WTC11 (cell line): ENCODE measurements around the gene RBX1. TPM values are rescaled to one million over a fixed set of nuclear protein-coding genes. Genes with fewer than 3 reads are reported as not detected.

ENCODE experiments used
- ATAC-seq: fragments of 200-7000 bp; cut with Tn5 transposase; 2 replicates; pipeline ENCODE4 v1.10.0; 2021; ENCODE audit warnings: mild to moderate bottlenecking, moderate library complexity
- CTCF ChIA-PET: fragments of 300-600 bp; sonication (Branson Sonifier 250); formaldehyde crosslinking; loops from one replicate; lab custom pipeline; 2021; ENCODE audit warnings: antibody characterized with exemption; lab: Charles Lee
- POLR2A ChIA-PET: fragments of 350-600 bp; sonication (Branson Sonifier 250); formaldehyde crosslinking; loops from one replicate; lab custom pipeline; 2021; ENCODE audit warnings: antibody characterized with exemption; lab: Charles Lee
- DNase-seq: peaks from one replicate; pipeline ENCODE4 v3.0.0; 2021; ENCODE audit warnings: low spot score
- H3K27ac Mint-ChIP-seq: 2 replicates; pipeline ENCODE4 v1.8.0; 2021; ENCODE audit warnings: mixed read lengths
- H3K27me3 Mint-ChIP-seq: 2 replicates; pipeline ENCODE4 v1.8.0; 2021; ENCODE audit warnings: low read depth, mild to moderate bottlenecking, moderate library complexity, mixed read lengths
- H3K36me3 Mint-ChIP-seq: 2 replicates; pipeline ENCODE4 v1.8.0; 2021; ENCODE audit warnings: mixed read lengths
- H3K4me1 Mint-ChIP-seq: 2 replicates; pipeline ENCODE4 v1.8.0; 2022; ENCODE audit warnings: mixed read lengths
- H3K4me3 Mint-ChIP-seq: 2 replicates; pipeline ENCODE4 v1.8.0; 2021; ENCODE audit warnings: mild to moderate bottlenecking, moderate library complexity, mixed read lengths
- H3K9me3 Mint-ChIP-seq: 2 replicates; pipeline ENCODE4 v1.8.0; 2021; ENCODE audit warnings: mixed read lengths
- AR ChIP-seq: fragments of 250-450 bp; sonication (Bioruptor Pico); IDR thresholded peaks from 2 replicates; pipeline ENCODE4 v1.9.0; 2021; ENCODE audit warnings: mild to moderate bottlenecking
- ATF1 ChIP-seq: sonication (generic); formaldehyde crosslinking; IDR thresholded peaks from 2 replicates; pipeline ENCODE4 v1.8.1; 2023; ENCODE audit warnings: mild to moderate bottlenecking, moderate library complexity, missing genetic modification reagents
- CDX4 ChIP-seq: fragments of 250-450 bp; sonication (Bioruptor Pico); IDR thresholded peaks from 2 replicates; pipeline ENCODE4 v1.9.0; 2021; ENCODE audit warnings: moderate library complexity, mild to moderate bottlenecking, inconsistent platforms, borderline replicate concordance
- CREB1 ChIP-seq: sonication (generic); formaldehyde crosslinking; IDR thresholded peaks from 2 replicates; pipeline ENCODE4 v1.8.0; 2023; ENCODE audit warnings: mild to moderate bottlenecking, missing genetic modification reagents
- E2F4 ChIP-seq: sonication (generic); formaldehyde crosslinking; IDR thresholded peaks from 2 replicates; pipeline ENCODE4 v1.8.1; 2022; ENCODE audit warnings: low read depth, mild to moderate bottlenecking, moderate library complexity, missing genetic modification reagents, borderline replicate concordance
- FOXK1 ChIP-seq: sonication (generic); formaldehyde crosslinking; IDR thresholded peaks from 2 replicates; pipeline ENCODE4 v1.8.0; 2022; ENCODE audit warnings: mild to moderate bottlenecking, moderate library complexity, missing genetic modification reagents
- IRF2 ChIP-seq: sonication (generic); formaldehyde crosslinking; IDR thresholded peaks from 2 replicates; pipeline ENCODE4 v1.8.0; 2022; ENCODE audit warnings: low read depth, missing genetic modification reagents, borderline replicate concordance
- JUN ChIP-seq: sonication (generic); formaldehyde crosslinking; IDR thresholded peaks from 2 replicates; pipeline ENCODE4 v1.8.0; 2023; ENCODE audit warnings: mild to moderate bottlenecking, missing genetic modification reagents
- MYBL2 ChIP-seq: sonication (generic); formaldehyde crosslinking; IDR thresholded peaks from 2 replicates; pipeline ENCODE4 v1.8.1; 2023; ENCODE audit warnings: mild to moderate bottlenecking, moderate library complexity, missing genetic modification reagents
- RELA ChIP-seq: sonication (generic); formaldehyde crosslinking; IDR thresholded peaks from 2 replicates; pipeline ENCODE4 v1.8.1; 2022; ENCODE audit warnings: missing genetic modification reagents, mild to moderate bottlenecking, borderline replicate concordance
- SMAD4 ChIP-seq: sonication (generic); formaldehyde crosslinking; IDR thresholded peaks from 2 replicates; pipeline ENCODE4 v1.8.0; 2022; ENCODE audit warnings: mild to moderate bottlenecking, missing genetic modification reagents
- STAT6 ChIP-seq: sonication (generic); formaldehyde crosslinking; conservative IDR thresholded peaks from 2 replicates; pipeline ENCODE4 v1.8.1; 2023; ENCODE audit warnings: mild to moderate bottlenecking, low read depth, missing genetic modification reagents, moderate library complexity
- TCF7 ChIP-seq: sonication (generic); formaldehyde crosslinking; IDR thresholded peaks from 2 replicates; pipeline ENCODE4 v1.8.0; 2022; ENCODE audit warnings: mild to moderate bottlenecking, low read depth, missing genetic modification reagents, moderate library complexity
- TEAD4 ChIP-seq: sonication (generic); formaldehyde crosslinking; IDR thresholded peaks from 2 replicates; pipeline ENCODE4 v1.8.0; 2022; ENCODE audit warnings: mild to moderate bottlenecking, missing genetic modification reagents
- ZNF121 ChIP-seq: sonication (generic); formaldehyde crosslinking; IDR thresholded peaks from 2 replicates; pipeline ENCODE4 v1.8.0; 2023; ENCODE audit warnings: missing genetic modification reagents
- total RNA-seq: library from RNA; stranded (reverse); gene quantifications from 3 replicates; pipeline ENCODE4 v1.2.3, GENCODE V29; 2021
- TF ChIP-seq, protein P1 (sequence below): sonication (generic); formaldehyde crosslinking; IDR thresholded peaks from 2 replicates; pipeline ENCODE4 v1.8.1; 2023; ENCODE audit warnings: mild to moderate bottlenecking, missing genetic modification reagents, moderate library complexity
- TF ChIP-seq, protein P2 (sequence below): sonication (generic); formaldehyde crosslinking; IDR thresholded peaks from 2 replicates; pipeline ENCODE4 v1.8.1; 2022; ENCODE audit warnings: mild to moderate bottlenecking, missing genetic modification reagents, moderate library complexity, borderline replicate concordance
- TF ChIP-seq, protein P3 (sequence below): sonication (generic); formaldehyde crosslinking; IDR thresholded peaks from 2 replicates; pipeline ENCODE4 v1.8.1; 2022; ENCODE audit warnings: low read depth, missing genetic modification reagents, borderline replicate concordance

Gene RBX1
- total RNA-seq, 1 experiment from 2014 or later: 70.8 TPM

- TF ChIP-seq AR (CRISPR knock-in tag) (no peak), STAT6 (CRISPR knock-in tag) (no peak), ATF1 (CRISPR knock-in tag) (no peak), FOXK1 (no peak)
These were observed 48.9 kb downstream of the RBX1 start (continued) for GRCh38 chr22:41000040-41000565.

DNA sequence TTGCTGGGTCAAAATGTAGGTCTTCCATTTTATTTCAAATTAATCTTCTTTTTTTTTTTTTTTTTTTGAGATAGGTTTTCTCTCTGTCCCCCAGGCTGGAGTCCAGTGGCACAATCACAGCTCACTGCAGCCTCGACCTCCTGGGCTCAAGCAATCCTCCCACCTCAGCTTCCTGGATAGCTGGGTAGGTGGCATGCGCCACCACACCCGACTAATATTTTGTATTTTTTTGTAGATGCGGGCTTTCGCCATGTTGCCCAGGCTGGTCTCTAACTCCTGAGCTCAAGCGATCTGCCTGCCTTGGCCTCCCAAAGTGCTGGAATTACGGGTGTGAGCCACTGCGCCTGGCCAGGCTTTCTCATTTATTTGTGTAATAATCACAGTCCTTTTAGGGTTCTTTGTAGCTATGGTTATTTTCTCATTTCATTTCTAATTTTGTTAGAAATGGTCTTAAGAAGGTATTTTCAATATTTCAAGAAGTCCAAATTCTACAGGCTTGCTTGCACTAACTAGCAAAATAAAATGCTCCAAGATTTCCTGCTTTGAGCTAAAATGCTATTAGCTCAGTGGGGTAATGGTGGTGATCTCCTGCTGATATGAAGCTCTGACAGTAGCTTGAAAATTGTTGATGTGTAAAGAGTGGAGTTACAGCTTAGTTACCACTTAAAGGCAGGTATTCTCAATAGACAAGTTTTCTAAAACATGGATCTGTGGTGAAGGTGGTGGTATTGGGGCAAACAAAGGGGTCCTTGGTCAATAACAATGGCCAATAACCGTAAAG, 50.0 kb downstream of the RBX1 start:
- ChIA-PET CTCF (interaction anchor here (0.6 to 1.5 kb wide), 3 partner anchors 72 to 236 kb away, joined by 4 to 8 read pairs (median 4); no protein-coding TSS in a partner anchor), POLR2A (interaction anchor here (0.6 kb wide), 3 partner anchors 39 to 1416 kb away, joined by 5 to 8 read pairs (median 5); no protein-coding TSS in a partner anchor)
- no peaks in the 10 kb centered on the region for H3K27me3 Mint-ChIP-seq
- H3K36me3 Mint-ChIP-seq: no peaks in the 10 kb centered on the region
- no peak overlapping the region for H3K4me3 Mint-ChIP-seq
- H3K4me1 Mint-ChIP-seq: peaks cover 5% of the 10 kb centered on the region
- no peak for DNase-seq
- H3K9me3 Mint-ChIP-seq: peaks cover 6% of the 10 kb centered on the region
- no peak overlapping the region for H3K27ac Mint-ChIP-seq
- no peak for ATAC-seq
- TF ChIP-seq TCF7 (CRISPR knock-in tag) (no peak), IRF2 (CRISPR knock-in tag) (no peak), CDX4 (no peak), MYBL2 (CRISPR knock-in tag) (no peak), ZNF121 (CRISPR knock-in tag) (no peak), TEAD4 (CRISPR knock-in tag) (no peak), E2F4 (CRISPR knock-in tag) (no peak), JUN (CRISPR knock-in tag) (no peak), RELA (CRISPR knock-in tag) (no peak), SMAD4 (CRISPR knock-in tag) (no peak), STAT6 (CRISPR knock-in tag) (no peak), CREB1 (CRISPR knock-in tag) (no peak)
- TF ChIP-seq, protein P1, sequence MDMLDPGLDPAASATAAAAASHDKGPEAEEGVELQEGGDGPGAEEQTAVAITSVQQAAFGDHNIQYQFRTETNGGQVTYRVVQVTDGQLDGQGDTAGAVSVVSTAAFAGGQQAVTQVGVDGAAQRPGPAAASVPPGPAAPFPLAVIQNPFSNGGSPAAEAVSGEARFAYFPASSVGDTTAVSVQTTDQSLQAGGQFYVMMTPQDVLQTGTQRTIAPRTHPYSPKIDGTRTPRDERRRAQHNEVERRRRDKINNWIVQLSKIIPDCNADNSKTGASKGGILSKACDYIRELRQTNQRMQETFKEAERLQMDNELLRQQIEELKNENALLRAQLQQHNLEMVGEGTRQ (CRISPR knock-in tag): no peak
- TF ChIP-seq, protein P2, sequence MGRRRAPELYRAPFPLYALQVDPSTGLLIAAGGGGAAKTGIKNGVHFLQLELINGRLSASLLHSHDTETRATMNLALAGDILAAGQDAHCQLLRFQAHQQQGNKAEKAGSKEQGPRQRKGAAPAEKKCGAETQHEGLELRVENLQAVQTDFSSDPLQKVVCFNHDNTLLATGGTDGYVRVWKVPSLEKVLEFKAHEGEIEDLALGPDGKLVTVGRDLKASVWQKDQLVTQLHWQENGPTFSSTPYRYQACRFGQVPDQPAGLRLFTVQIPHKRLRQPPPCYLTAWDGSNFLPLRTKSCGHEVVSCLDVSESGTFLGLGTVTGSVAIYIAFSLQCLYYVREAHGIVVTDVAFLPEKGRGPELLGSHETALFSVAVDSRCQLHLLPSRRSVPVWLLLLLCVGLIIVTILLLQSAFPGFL (CRISPR knock-in tag): no peak
- TF ChIP-seq, protein P3, sequence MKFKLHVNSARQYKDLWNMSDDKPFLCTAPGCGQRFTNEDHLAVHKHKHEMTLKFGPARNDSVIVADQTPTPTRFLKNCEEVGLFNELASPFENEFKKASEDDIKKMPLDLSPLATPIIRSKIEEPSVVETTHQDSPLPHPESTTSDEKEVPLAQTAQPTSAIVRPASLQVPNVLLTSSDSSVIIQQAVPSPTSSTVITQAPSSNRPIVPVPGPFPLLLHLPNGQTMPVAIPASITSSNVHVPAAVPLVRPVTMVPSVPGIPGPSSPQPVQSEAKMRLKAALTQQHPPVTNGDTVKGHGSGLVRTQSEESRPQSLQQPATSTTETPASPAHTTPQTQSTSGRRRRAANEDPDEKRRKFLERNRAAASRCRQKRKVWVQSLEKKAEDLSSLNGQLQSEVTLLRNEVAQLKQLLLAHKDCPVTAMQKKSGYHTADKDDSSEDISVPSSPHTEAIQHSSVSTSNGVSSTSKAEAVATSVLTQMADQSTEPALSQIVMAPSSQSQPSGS (CRISPR knock-in tag): no peak
